HG03565 (cell line): ENCODE results near the gene GLIS1.

Source experiments
- ATAC-seq: cut with Tn5 transposase; IDR thresholded peaks from one replicate; pipeline ENCODE4 v1.9.1; 2021; ENCODE audit warnings: mild to moderate bottlenecking, moderate library complexity; ENCODE audit not compliant: unreplicated experiment

The GLIS1 gene

DNA sequence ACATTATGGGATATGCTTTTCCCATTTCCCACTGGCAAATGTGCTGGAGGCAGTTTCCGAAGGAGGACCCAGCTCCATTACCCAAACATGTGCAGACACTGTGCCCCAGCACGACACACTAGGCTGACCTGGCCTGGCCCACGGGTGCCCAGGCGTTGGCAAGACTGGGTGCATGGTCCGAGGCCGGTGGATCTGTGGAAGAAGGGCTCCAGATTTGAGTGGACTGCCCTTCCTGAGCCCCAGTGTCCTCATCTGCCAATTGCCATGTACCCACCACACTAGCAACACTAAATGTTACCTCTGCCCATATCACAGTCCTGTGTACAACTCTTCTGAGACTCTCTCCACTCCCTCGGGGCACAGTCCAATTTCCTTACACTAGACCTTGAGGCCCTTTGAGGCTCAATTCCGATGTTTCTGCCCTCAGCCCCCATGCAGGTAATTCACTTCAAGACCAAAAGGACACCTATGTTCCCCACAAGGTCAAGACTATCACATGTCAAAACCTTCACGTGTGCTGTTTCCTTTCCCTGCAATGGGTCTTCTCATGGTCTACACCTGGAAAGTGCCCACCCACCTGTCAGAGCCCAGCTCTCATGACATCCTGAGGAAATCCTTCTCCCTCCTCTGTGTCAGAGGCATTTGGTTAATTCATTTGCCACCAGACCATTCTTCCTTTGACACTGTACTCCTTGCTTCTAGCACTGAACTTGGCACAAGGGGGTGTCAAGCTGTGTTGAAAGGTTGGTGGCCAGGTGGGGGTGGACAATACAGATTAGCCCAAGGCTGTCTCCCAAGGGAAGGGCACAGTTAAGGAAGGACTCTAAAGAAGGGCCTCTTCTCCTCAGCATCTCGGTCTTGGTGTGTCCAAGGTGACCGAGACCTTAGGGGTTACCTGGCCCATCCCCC, 154.8 kb downstream of the GLIS1 start:
- ATAC-seq, result no peak

DNA sequence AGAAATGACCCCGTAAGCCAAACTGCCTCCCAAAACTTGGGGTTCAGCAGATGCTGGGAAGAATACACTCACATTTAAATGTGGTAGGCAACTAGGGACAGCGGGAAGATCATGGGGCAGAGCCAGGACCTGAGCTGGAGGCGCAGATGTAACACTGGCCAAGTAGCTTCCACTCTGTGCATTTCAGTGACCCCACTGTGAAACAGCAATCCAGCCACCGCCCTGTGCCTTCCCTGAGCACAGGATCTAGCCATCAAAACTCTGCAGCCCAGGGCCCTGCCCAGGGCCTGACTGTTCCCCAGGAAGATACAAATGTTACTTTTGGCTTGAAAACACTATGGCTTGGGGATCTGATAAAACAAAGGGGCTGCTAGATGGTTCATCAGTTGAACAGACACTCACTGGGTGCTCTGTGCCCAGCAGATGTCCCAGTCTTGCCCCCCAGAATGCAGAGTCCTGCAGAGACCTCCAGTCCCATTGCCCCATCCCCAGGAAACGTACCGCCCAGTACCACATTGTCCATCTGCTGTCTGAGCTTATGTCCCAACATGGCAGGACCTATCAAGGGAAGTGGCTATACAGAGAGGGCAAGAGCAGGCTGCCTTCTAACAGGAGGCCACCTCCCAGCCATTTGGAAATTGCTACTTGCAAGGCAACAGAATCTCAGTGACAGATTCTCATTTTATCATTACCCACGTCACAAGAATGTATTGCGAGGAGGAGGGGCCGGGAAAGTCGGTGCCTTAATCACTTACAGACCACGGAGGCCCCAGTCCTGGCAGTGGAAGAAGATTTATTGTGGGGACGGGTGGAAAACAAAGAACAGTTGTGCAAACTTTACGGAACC, 155.7 kb downstream of the GLIS1 start:
- no peak for ATAC-seq

DNA sequence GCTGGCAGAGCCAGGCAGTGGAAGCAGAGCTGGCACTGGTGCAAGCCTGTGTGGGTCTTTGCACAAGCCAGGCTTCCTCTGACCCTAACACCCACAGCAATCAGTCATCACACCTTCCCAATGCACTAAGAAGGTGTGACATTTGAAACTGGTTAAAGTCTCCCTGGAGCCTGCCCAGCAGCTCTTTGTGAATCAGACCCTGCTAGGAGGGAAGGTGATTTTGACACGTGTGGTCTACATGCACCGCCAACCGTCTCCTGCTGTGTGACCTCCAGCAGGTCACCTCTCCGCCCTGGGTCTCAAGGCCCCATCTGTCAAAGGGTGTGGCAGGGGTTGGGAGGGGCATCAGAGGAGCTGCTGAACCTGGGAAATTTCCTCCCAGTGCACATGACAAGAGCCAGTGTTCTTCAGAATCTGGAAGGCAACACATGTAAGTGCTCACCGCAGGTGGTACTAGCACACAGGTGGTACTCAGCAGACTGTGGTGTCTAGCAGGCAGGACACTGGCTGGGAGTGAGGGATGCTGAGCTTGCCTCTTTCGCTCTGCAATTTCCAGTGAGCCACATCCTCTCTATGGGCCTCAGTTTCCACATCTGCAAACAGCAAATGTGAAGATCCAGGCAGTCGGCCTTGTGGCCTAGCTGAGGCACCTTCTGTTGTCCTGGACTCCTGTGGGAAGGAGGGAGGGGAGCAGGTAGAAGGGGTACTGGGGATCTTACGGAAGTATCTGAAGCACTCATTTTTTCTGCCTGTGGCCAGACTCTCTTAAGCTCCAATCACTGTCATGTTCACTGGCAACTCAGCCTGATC, 156.5 kb downstream of the GLIS1 start:
- no peak for ATAC-seq

DNA sequence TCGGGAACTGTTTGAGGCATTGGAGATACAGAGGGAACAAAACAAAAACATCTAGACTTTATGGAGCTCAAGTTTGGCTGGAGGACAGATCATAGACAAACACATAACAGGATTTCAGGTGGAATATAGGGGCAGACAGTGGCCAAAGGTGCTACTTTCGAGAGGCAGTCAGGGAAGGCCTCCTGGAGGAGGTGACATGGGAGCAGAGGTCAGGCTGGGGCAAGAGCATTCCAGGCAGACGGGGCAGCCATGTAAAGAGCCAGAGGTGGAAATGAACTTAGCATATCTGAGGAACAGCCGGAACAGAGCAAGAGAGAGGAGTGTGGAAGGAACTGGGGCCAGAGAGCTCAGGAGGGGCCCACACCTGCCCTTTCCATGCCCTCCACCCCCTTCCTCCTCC, 157.5 kb downstream of the GLIS1 start:
- ATAC-seq, result no peak

DNA sequence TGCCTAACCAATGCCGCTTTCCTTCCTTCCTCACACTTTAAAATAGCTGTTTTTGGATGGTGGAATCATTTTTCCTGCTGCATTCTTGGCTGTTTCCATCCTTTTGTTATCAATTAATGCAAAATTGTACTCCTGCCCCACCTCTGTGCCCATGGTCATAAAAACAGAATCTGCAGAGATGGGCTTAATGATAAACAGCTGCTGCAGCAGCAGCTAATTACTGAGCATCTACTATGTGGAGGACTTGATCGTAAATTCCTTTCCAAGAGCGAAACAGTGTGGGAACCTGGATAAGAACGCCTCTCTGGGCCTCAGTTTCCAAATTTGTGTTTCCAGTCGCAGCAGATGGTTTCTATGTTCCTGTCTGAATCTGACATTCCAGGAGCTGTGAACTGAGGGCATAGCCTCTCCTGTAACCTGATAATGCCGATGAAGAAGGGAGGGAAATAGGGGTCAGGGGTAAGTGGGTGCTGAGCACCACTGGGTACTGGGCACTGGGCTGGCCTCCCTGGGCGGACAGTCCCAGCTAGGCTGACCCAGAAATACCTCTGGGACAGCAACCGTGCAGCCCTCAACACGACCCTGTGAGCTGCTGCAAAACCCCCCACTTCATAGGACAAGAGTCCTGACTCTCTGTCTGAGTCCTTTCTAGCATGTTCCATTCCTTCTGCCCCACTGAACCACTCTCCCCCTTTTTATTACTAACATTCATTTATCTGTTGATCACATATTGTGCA, 158.1 kb downstream of the GLIS1 start:
- ATAC-seq, result no peak

DNA sequence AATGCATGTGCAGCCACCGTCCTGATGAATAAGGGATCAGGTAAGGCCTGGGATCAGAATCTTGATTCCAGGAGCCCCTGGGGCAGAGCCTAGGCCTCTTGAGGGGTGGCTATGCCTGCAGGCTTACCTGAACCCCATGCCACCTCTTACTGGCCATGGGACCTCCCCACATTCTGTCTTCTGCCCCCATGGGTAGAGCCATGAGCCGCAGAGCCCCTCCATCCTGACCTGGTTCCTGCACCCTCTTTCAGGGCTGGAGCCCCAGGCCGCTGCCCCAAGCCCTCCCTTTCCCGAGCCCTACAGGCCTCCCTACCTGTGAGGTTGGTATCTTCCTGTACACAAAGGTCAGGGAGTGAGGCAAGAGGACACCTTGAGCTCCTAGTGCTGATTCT, 159.0 kb downstream of the GLIS1 start:
- no peak for ATAC-seq

DNA sequence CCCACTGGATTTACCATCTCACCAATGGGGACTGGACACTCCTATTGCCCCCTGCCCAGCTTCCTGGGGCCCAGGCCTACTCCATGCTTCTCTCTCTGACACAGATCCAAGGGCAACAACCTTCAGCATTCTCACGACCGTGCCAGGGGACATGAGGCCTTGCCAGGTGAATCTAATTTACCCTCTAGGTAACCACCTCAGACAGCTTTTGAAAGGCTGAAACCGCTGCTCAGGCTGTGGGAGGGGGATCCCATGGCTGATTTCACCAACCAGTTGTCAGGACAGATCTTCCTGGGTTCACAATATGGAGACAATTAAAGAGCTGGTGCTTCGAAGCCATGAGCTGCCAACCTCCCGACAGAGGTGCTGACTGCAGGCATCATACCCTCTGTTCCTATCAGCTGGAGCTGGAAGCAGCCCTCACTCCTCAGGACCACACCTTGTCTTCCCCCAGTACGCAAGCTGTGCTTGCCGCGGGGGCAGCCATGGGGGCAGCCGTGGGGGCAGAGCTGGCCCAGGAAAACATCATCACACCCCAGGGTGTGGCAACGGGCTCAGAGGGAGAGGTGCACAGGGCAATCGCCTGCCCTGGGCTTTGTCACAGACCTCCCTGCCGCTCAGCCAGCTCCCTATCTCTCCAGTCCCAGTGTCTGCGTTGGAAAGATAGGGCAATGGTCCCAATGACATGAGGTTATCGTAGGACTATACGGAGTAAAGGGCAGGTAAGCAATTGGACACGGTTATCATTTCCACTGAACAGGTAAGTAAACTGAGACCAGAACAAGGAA, 159.5 kb downstream of the GLIS1 start:
- ATAC-seq, result no peak

DNA sequence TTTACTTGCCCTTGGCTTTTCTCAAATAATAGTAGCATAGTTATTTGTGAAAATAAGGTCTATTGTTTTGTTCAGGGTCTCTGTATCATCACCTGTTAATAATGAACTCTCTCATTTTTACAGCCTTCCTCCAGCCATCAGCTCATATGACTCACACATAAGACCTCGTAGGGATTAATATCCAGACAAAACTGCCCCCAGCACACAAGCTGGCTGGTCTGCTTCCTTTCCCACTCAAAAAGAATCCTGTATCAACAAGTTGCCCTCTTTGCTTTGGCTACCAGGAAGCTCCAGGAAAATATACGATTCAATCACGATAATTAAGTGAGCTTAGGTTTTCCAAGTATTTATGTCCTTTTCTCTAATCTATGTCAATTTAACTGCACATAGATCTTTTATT, 160.6 kb downstream of the GLIS1 start:
- ATAC-seq, result no peak

DNA sequence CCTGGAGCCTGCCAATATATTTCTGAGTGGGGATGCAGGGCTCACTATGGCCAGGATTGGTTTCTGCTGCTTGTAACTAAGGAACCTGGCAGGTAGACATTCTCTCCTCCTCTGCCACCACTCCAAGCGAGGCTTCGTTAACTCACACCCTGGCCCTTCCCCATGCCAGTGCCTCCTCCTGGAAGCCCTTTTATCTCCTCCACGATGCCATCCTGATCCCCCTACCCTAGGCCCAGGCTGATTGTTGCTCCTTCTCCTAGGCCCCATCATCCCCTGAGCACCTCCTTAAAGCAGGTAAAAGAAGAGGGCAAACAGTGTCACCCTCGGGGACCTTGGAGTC, 161.2 kb downstream of the GLIS1 start:
- ATAC-seq, result no peak

DNA sequence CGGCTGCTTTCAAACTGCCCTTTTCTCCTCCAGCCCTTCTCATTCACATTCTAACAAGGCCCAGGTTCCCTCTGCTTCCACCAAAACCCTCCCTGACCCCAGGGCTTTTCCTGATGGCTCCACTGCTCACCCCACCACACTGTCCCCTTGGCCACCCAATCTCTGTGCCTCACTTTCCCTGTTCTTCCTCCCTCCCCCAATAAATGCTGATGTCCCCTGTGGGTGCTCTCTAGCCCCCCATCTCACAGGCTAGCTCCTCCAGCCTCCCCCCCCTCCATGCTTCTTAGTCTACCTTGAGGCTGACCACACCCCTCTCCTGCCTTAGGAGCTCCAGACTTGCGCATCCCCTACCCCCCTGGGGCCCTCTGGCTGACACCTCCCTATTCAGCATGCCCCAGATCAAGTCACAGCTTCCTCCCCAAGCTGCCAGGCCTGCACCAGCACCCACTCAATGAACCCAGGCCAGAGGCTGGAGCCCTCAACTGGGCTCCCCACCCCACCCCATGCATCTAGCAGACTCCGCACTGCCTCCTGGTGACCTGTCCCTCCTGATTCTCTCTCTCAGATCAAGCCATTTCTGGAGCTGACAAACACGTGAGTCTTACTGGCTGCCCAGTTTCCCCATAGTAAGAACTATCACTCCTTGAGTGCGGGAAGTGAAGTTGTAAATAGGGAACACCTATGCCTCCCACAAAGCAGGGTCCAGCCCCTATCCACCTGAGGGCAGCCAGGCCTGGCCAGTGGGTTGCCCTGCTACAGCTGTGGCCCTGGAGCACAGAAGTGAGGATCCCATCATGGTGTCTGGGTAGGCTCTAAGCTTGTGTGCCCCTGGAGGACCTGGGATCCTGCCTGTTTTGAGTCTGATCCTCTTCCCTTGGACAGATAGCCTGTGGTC, 161.9 kb downstream of the GLIS1 start:
- ATAC-seq, result no peak

DNA sequence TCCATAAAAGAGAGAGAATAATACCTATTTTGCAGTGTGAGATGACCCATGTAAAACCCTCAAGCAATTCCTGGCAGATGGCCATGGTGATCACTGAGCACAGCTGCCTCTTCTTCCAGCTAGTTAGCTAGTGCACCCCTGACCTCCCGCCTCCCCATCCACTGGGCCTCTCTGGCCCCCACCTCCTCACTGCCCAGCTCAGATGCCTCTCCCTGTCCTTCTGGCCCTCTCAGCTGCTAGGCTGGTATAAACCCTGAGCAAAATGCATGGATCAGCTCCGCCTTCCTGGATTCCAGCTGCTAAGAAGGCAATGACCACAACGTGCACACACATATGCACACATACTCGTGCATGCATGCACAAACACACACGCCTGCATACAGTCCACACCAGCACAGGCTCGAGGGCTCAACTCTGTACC, 162.6 kb downstream of the GLIS1 start:
- no peak for ATAC-seq

DNA sequence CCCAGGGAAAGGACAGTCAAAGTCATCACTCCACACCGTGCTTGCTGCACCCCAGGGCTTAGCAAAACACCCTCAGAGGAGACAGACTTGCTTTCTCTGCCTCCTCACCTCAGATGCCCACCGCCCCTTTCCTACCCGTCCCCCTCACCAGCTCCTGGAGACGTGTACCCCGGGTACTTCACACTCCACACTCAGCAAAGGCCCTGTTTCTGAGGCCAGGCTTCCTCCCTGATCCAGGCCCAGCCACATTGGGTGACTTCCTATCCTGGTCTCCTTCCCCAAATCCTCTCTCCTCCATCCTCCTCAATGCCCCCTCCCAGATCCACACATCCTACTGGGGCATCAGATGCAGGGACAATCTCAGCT, 163.0 kb downstream of the GLIS1 start:
- ATAC-seq, result no peak

DNA sequence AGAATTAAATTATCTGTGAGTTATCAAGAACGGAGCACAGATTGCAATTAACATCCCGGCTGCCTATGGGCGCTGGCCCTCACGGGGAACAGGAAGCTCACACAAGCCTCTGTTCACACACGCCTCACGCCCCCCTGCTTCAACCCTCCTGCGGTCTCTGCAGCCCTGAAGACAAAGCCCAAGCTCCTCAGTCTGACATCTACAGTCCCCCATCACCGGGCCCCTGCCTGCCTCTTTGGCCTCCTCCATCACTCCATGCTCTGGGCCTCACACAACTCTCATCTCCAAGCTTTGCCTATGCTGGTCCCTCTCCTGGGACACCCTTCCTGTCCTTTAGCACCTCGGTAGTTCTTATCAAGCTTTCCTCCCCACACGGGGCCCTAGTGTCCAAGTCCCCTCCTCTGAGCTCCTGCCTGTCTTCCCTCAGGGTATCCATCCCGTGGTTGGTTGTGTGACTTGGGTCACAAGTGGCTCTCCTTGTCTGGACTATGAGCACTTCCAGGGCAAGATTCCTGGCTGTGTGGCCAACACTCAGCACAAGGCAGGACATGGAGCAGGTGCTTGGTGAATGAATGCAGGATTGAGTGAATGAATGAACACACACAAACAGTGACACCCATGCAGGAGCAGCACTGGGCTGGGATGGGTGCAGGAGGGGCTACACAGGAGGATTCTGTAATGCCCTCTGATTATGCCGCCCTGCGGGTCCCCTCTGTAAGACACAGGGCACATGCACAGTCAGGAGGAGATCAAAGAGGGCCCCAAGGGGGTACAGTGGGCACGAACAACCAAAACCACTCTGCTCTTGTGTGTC, 163.6 kb downstream of the GLIS1 start:
- no peak for ATAC-seq

DNA sequence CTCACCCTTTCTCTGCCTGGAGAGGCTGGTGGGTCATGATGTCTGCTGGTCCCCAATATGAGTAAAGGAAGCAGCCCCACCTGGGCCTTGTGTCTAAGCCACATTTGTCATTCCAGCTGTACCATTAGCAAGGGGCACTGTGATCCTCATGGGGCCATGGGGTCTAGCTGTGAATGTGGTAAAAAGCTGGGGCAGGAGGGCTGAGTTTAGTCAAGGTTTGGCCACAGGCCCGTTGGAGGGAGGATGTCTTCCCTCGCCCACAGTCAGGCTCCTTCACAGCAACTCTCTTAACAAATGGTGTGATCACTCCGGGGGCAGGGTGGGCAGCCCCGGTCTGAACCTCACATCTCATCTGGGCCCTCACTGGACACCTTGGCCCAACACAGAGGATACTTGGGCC, 164.3 kb downstream of the GLIS1 start:
- no peak for ATAC-seq

DNA sequence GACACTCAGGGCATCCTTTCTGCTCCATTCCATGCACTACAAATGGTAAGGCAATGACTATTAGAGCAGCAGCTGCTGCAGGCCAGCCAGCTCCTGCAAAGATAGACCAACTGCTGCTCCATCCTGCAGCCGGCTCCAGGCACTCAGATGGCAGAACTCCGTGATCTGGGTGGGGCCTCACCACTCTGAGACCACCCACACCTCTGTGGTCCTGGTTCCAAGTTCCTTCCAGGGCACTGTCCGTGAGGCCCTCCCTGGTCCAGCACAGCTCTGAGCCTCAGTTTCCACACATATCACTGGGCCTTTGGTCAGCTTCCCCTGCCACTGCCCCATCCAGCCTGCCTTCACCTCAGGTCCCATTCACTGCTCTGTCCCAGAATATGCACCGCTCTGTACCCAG, 165.0 kb downstream of the GLIS1 start:
- ATAC-seq, result no peak

DNA sequence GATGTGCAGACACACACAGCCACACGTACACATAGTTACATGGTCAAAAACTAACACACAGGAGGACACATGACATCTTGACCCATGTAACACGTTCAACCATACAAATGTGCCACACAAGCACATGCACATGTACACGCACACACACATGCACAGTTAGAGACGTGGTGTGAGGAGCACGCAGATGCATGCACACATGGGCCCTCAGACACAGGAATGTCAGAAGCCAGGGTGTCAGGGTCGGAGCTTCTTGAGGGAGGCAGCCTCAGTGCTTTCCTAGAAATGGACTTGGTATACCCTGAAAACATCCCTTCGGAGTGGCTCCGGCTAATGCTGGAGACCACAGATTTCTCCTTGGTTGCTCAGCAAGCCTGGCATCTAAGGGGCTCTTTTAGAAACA, 165.4 kb downstream of the GLIS1 start:
- no peak for ATAC-seq

DNA sequence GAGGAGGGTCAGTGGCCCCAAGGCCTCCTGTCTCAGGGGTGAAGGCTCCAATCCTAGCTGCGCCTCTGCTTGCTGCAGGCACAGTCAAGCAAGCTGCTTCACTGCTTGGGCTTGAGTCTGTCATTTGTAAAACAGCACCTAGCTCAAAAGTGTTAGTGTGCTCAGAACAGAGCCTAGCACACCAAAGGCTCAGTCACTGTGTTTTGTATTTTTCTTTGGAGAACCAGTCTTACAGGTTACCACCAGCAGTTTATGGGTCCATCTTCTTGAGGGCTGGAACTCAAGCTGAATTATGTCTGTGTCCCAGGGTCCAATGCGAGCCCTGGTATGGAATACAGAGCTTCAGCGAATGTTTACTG, 166.2 kb downstream of the GLIS1 start:
- no peak for ATAC-seq
